LNCAP (cell line): ENCODE results near the gene PPP2R5C.

ENCODE experiments used
- TF ChIP-seq, protein P1 (sequence below): fragments of 450-650 bp; IDR thresholded peaks from 2 replicates; pipeline ENCODE4 v1.5.1; 2017; ENCODE audit warnings: mild to moderate bottlenecking

The PPP2R5C gene

DNA sequence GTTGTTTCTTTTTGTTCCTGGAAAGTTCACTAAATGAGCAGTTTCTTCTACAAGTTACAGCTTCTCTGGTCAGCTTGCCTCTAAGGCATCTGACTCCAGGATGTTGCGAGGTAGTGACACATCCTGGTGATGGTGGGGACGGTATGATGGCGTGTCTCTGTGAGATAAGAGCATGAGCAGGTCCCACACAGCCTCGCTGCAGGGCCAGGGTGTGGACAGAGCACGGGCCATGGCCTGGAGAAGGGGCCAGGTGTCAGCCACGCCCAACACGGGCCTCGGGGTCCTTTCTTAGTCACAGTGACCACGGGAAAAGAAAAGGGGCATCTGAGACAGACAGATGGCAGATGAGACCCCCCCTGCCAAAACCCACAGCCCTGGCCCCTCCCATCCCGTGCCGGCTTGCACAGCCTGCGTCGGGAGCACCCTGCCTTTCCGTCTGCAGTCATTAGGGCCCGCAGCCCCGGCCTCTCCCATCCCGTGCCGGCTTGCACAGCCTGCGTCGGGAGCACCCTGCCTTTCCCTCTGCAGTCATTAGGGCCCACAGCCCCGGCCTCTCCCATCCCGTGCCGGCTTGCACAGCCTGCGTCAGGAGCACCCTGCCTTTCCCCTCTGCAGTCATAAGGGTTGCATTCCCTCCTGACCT, 123.5 kb downstream of the PPP2R5C start:
- TF ChIP-seq, protein P1, sequence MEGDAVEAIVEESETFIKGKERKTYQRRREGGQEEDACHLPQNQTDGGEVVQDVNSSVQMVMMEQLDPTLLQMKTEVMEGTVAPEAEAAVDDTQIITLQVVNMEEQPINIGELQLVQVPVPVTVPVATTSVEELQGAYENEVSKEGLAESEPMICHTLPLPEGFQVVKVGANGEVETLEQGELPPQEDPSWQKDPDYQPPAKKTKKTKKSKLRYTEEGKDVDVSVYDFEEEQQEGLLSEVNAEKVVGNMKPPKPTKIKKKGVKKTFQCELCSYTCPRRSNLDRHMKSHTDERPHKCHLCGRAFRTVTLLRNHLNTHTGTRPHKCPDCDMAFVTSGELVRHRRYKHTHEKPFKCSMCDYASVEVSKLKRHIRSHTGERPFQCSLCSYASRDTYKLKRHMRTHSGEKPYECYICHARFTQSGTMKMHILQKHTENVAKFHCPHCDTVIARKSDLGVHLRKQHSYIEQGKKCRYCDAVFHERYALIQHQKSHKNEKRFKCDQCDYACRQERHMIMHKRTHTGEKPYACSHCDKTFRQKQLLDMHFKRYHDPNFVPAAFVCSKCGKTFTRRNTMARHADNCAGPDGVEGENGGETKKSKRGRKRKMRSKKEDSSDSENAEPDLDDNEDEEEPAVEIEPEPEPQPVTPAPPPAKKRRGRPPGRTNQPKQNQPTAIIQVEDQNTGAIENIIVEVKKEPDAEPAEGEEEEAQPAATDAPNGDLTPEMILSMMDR, result no peak

DNA sequence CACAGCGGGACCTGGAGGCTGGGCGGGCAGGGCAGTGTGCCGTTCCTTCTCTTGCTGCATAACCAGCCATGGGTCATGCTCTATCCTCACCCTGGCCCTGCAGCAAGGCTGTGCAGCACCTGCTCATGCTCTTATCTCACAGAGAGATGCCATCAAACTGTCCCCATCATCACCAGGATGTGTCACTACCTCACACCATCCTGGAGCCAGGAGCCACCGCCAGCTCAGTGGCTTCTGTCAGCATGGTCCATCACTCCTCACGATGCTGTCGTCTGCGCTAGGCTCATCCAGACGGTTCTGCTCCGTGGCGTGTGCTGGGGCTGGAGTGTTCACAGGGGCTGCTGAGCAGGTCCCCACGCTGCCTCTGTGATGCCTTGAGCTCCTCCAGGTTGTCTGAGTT, 125.7 kb downstream of the PPP2R5C start:
- TF ChIP-seq, protein P1, result no peak

DNA sequence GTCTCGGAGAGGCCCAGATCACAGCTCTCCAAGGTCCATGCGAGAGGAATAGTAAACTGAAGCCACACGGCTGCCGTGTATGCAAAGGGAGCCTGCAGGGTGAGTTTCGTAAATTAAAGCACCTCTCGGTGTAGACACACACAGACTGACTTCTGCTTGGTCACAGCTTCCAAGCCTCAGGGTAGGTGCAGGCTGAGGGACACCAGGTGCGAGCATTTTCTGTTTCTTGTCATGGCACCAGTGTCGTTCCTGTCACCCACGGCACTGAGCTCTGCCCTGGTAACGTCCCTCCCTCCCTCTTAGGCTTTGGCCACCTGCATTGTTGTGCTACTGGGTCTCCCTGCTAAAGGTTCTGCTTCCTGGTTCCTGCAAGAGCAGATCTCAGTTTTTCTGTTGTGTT, 126.7 kb downstream of the PPP2R5C start:
- TF ChIP-seq, protein P1, result no peak

DNA sequence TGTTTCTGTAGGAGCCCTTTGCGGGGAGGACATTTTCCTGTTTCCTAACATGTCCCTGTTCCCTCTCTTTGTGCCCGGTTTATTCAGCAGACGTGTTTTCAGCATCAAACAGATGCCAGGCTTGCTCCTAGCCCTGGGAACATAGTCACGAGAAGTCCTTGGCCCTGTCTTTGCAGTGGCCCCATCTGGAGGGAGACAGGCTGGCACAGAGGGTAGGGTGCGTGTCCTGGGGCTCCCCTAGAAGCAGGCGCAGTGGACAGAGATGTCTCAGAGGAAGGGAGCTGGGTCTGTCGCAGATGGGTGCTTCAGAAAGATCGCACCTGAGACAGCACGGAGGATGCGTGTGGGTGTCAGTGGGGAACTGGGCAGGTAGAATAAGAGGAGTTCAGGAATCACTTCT, 127.9 kb downstream of the PPP2R5C start:
- TF ChIP-seq, protein P1, result no peak

DNA sequence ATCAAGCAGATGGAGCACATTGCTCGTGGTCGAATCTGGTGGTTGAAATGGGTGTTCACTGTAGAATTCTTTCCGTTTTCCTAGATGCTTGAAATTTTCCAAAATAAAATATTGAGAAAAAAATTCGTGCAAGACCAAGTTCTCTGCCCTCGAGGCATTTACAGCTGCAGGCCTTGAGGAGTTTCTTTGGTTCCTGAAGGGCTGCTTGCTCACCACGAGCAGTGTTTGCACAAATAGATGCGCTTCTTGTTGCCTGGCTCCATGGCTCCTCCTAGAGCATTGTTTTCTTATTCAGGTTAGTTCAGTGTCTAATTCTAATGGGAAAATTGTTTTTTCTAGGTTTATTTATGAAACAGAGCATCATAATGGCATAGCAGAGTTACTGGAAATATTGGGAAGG, 128.4 kb downstream of the PPP2R5C start:
- TF ChIP-seq, protein P1, result 0 out of 2 replicates have a peak, but pooled peaks have one; percentile 22

DNA sequence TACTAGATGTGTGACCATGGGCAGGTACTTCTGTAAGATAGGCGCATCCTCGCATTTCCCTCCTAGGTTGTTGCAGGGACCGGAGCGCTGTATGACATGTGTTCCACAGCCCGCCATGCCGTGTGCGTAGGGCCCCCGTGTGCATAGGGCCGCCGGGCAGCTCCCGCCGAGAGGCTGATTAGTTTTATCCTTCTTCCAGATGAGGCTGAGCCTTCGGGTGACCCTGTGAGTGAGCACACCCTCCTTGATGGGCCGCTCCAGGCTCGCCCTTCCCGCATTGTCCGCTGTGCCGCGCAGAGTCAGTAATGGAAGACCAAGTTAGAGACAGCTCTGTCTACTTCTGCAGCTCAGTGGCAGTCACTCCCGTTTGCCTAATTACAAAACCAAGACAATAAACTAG, 130.0 kb downstream of the PPP2R5C start:
- TF ChIP-seq, protein P1, result no peak

DNA sequence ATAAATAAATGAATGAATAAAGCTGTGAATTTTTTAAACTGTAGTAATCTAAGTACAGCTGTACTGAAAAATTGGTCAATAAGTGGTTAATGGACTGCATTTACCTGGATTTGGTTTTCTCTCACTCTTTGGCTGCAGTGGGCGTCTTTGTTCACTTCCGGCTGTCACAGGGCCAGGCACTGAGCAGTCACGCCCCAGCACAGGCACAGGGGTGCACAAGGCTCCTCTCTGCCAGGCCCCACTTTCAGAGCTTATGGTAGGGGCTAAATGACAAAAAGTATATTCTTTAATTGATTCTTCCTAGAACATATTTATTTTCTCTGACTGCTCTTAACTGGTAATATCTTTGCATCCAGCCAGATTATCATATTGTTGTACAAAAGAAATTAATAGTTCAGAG, 132.2 kb downstream of the PPP2R5C start:
- TF ChIP-seq, protein P1, result no peak
